Stimulated activated CD8-positive, alpha-beta memory T cell treated with anti-CD3 and anti-CD28 coated beads, Interleukin-2, amount 100 ng/mL, for 48 hours (primary cell): ENCODE data around the gene MATCAP1.

Source experiments
- DNase-seq, 2 donors: peaks; one replicate each; pipeline ENCODE4 v3.0.0-alpha.2; 2020; ENCODE audit warnings: low read depth in 2 of 2

MATCAP1 gene

DNA sequence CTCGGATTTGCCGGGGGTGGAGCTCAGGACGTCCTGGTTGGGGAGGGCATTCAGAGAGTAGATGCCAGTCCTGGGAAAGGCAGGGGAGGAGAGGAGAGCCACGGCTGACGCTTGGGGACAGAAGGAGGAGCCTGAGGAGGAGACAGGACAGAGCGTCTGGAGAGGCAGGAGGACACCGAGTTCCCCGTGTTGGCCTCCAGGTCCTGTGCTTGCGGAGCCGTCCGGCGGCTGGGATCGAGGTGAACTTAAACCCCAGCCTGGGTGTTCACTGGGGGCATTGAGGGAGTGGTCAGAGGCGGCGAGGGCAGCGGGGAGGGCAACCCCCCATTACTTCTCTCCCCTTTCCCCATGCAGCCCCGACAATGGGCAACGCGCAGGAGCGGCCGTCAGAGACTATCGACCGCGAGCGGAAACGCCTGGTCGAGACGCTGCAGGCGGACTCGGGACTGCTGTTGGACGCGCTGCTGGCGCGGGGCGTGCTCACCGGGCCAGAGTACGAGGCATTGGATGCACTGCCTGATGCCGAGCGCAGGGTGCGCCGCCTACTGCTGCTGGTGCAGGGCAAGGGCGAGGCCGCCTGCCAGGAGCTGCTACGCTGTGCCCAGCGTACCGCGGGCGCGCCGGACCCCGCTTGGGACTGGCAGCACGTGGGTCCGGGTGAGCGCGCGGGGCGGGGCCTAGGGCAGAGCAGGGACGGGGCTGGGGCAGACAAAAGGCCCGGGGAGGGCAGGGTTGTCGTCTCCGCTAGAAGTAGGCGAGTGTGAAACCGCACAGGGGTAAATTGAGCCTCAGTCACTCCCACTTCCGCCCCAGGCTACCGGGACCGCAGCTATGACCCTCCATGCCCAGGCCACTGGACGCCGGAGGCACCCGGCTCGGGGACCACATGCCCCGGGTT lies 9.7 kb downstream of the MATCAP1 start:
- peak in 1 of 2 donors; percentile 56 for DNase-seq

DNA sequence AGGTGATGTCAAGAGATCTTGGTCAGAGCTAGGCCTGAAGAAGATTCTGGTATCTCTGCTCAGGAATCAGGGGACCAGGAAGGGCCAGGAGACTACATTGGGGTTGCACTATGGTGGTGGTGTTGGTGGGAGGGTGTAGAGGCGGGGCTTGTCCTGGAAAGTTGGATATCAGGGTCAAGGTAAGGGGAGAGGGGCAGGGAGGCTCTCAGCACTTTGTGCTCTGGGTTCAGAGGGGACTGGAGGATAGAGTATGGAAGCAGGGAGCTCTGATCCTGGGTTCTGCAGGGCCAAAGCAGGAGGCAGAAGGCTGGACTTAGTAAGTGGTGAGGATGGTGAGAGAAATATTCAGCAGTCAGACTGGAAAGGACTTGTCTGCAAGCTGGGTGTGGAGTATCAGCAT lies 10.4 kb downstream of the MATCAP1 start:
- no peak for DNase-seq

DNA sequence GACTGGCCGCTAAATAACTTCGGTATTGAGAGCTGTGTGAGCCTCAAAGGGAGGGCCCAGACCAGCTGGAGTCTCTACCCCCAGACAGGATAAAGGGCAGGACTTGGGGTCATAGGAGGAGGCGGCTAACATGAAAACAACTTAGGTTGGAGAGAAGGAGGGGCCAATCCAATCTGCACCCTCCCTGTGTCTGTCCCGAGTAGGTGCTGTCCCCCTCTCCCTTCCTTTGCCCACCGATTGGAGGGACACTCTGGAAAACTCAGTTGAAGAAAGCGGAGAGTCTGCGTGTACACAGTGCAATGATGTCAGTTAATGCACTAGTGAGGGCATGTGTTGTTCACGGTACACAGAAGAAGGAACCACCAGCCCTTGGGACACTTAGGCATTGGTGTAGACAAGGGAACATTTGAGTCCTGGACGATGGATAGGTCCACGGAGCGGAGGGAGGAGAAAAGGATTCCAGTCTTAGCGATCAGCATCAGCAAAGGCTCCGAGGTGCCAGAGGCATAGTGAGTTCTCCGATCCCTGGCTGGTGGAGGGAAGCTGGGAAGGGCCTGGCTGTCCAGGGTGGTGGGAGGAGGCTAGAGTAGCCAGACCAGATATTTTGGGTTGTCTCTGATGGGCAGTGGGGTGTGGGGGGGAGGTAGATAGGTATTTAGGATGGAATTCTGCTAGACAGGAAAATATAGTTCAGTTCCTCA lies 12.7 kb downstream of the MATCAP1 start:
- no peak for DNase-seq

- DNase-seq: no peak
Measured at GRCh38 chr16:67170168-67170948, 13.4 kb downstream of the MATCAP1 start, which contains the start of gene NOL3. NOL3 (plus strand) TSS chr16:67170538.

- DNase-seq: no peak
Measured at GRCh38 chr16:67169642-67170167, 14.1 kb downstream of the MATCAP1 start.

DNA sequence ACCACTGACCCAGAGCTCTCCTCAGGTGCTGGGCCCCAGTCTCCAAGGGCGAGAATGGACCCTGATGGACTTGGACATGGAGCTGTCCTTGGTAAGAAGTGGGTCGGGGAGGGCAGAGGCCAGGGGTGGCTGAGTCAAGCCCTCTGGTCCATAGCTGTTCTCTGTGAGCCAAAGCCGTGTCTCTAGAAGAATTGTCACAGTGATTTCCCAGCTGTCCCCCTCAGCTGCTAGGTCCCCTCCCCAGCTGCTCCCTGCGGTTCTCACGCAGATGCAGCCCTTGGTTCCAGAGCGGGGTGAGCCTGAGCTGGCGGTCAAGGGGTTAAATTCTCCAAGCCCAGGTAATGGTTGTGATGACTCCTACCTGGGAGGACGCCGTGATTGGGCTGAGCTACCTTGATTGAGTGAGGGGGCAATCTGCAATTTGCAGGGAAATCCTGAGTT lies 14.7 kb downstream of the MATCAP1 start:
- DNase-seq: no peak

GRCh38 chr16:67167588-67167987 lies 16.2 kb downstream of the MATCAP1 start:
- DNase-seq: no peak

- DNase-seq: no peak
Measured at GRCh38 chr16:67166598-67167168, 17.1 kb downstream of the MATCAP1 start.

- no peak for DNase-seq
Measured at GRCh38 chr16:67166110-67166547, 17.6 kb downstream of the MATCAP1 start.

GRCh38 chr16:67165121-67166078 lies 18.4 kb downstream of the MATCAP1 start:
- DNase-seq: no peak

DNA sequence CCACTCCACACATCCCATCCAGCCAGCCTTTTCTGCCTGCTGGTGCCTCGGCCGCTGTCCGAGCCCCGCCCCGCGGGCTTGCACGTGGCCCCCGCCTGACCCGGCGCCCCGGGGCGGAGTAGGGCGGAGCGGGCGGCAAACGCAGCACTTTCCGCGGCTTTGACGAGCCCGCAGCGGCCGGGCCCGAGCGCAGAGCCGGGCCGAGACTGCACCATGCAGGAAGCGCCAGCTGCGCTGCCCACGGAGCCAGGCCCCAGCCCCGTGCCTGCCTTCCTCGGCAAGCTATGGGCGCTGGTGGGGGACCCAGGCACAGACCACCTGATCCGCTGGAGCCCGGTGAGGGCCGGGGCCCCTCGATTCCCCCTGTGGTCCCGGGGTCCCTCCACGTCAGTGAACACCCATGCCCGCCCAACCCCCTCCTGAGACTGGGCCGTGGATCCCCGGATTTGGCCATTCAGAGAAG lies 19.1 kb downstream of the MATCAP1 start, which contains the start of gene HSF4:
Gene HSF4 (plus strand): TSS at position 147 of the 463 bp plus-strand sequence. CDS start 67 bp downstream, at position 214.
- no peak for DNase-seq

GRCh38 chr16:67163999-67164558 lies 19.7 kb downstream of the MATCAP1 start:
- DNase-seq: no peak

GRCh38 chr16:67163164-67163998 lies 20.4 kb downstream of the MATCAP1 start:
- no peak for DNase-seq

GRCh38 chr16:67162506-67163163 lies 21.1 kb downstream of the MATCAP1 start:
- DNase-seq: no peak

GRCh38 chr16:67161595-67162058 lies 22.1 kb downstream of the MATCAP1 start:
- no peak for DNase-seq

DNA sequence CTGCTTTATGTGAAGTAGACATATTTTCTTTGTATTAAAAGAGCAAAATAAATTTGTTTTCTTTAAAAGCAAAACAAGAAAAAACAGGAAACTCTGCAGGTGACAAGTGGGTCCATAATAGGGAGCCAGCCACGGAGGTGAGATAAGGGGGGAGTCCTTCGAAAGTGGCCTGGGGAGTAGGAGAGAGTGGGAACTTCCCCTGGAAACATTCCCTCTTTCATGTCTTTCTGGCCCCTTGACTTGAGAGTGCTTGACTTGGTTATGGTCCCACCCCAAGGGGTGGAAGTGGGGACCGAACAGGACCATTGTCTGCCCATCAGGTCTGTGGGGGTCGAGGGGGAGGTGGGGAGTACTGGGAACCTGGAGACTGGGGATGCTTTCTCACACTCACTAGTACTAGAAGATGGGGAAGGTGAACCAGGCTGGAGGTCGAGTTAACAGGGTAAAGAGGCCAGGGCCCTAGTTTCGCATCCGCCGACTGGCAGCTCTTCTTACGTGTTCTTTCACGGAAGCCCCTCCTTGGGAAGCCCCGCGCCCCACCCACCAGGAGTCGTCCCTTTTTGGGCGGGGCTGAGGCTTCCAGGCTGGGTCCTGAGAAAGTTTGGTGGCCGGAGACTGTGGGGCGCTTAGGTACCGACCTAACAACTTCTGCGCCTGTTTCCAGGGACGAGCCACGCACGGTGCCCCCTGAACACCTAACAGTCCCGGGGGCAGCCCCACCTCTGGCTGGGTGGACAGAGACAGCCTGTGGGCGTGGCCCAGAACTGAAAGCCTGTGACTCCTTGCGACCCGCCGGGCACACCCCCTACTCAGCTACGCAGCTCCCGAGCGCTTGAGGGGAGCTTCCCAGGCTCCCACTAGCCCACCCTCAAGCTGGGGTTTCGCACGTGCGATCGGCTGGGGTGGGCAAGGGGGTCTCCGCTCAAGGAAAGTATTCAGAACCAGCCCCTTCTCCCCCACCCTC lies 24.8 kb downstream of the MATCAP1 start:
- peak; percentile 70 to 77 for DNase-seq
